Measurements from ENCODE around the gene FRMD3.

- TF ChIP-seq YY1 (IDR thresholded peaks at IDR 0.05; ENCODE audit: low read depth) (no peak), TCF12 (IDR thresholded peaks at IDR 0.05; ENCODE audit: low read depth) (no peak), MAX (IDR thresholded peaks at IDR 0.05) (no peak), CREB1 (IDR thresholded peaks at IDR 0.05; ENCODE audit: low read depth) (no peak), ZBTB7A (IDR thresholded peaks at IDR 0.05; ENCODE audit: low read depth) (no peak), TAF1 (IDR thresholded peaks at IDR 0.05; ENCODE audit: low read depth) (no peak), EP300 (IDR thresholded peaks at IDR 0.05; ENCODE audit: borderline replicate concordance) (no peak), FOXM1 (IDR thresholded peaks at IDR 0.05; ENCODE audit: borderline replicate concordance, low read depth) (no peak), RAD21 (IDR thresholded peaks at IDR 0.05; ENCODE audit: low read depth) (no peak), EGR1 (IDR thresholded peaks at IDR 0.05) (no peak), NFIC (IDR thresholded peaks at IDR 0.05) (no peak), REST (IDR thresholded peaks at IDR 0.05; ENCODE audit: low read depth) (no peak)
Measured at GRCh38 chr9:83557317-83557716, 19.1 kb upstream of the FRMD3 start.
